IPS DF 4.7 (cell line): ENCODE data around the gene OR5I1.
A peak's percentile ranks its signal among the peaks of the same experiment; 100 is the strongest.
"Not testable (repeated sequence)": the region's sequence is repeated elsewhere in the genome, so short reads cannot be mapped to it uniquely, and the experiment has no call there.

Source experiments
- DNase-seq: peaks from one replicate; pipeline ENCODE4 v3.0.0-alpha.2; 2013; ENCODE audit warnings: low spot score; ENCODE audit errors: extremely low read depth

OR5I1 gene

DNA sequence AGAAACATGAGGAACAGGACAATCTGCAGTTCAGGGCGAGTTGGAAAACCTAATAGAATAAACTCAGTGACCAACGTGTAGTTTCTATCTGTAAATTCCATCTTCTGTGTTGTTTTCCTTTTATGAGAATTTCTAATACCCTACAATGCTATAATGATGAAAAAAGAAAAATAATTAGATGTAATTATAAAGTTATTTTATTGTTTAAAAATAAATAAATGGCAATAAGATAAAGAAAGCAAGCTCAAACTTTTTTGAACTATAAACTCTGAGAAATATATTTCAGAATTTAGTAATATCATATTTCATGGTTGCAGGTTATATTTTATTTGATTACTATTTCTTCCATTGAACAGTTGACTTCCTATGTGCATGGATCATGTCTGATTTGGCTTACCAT lies at the start of gene OR5I1:
Gene OR5I1 (minus strand): TSS at position 101 of the 400 bp plus-strand sequence. CDS start 0 bp downstream, at position 101.
- DNase-seq, result no peak

DNA sequence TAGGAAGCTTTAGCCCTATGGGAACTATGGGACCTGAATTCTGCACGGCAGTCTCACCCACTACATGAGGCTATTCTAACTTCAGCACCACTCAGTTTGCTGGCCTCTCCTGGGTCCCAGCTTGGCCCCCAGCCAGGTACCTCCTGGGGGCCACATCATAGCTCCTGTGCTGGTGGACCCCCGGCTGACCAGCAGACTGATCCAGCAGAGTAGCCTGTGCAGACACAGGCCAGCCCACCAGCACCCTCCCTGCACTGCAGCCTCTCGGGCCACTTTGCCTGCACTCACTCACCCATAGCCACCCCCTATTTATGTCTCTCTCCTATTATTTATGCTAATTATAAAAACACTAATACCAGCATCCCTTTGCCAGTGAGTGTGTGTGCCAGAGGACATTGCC lies 34.7 kb upstream of the OR5I1 start:
- no peak for DNase-seq

GRCh38 chr11:55969845-55970244 lies 33.6 kb upstream of the OR5I1 start, which contains the start of gene OR10AG1:
Gene OR10AG1 (minus strand): TSS chr11:55969945. CDS start chr11:55969907, 38 bp downstream.
- no peak for DNase-seq

DNA sequence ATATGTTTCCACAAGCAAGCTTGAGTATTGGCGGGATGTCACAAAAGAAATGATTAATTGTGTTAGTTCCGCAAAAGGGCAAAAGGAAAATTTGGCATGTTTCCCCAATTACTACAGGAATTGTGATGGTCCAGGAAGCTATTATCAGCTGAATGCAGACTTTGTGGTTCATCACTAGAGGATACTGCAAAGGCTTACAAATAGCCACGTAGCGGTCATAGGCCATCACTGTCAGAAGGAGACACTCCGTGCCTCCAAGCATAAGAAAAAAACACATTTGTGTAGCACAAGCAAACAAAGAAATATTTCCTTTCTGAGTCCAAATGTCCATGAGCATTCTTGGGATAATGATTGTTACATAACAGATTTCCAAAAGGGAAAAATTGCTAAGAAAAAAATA lies 31.7 kb upstream of the OR5I1 start:
- no peak for DNase-seq

GRCh38 chr11:55966391-55966790 lies 30.2 kb upstream of the OR5I1 start:
- DNase-seq, result no peak

GRCh38 chr11:55956521-55956920 lies 20.3 kb upstream of the OR5I1 start:
- no peak for DNase-seq

DNA sequence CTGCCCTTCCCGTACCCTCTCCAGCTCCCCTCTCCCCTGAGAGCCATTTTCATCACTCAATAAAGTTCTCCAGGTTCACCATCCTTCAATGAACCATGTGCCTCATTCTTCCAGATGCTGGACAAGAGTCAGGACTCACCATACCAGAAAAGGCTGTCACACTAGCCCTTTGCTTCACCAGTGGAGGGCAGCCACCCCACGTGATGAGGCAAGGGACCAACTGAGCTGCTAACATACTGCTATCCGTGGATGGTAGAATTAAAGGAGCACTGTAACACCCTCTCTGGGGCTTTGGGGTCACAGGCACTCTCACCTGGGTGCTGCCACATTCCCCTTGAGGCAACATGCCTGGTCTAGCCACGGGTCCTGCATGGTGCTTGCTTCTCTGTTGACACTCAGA lies 13.1 kb upstream of the OR5I1 start:
- DNase-seq, result no peak

GRCh38 chr11:55942785-55943392 lies 6.7 kb upstream of the OR5I1 start:
- peak; percentile 28 for DNase-seq

DNA sequence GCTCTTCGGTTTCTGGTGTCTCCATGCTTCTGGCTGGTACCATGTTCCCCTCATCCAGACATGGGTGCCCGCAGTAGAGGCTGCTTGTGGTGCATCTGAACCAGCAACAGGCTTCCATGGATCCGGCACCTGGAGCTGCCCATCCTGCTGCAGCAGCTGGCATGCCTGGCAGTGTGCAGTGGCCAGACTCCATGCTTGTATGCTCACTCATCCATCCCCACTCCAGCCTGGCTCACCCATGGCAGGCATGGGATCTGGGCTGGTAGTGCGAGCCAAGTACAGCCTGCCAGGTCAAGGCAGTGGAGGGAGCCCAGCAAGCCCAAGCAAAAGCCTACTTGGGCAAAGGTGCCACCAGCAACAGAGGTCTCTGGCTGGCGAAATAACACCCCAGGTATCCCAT lies 15.7 kb downstream of the OR5I1 start:
- DNase-seq, result no peak

- no peak for DNase-seq
Observed at GRCh38 chr11:55914482-55914881, 21.7 kb downstream of the OR5I1 start, which contains the start of gene OR5W2. Gene OR5W2 (minus strand): TSS chr11:55914582. CDS start chr11:55914582, 0 bp downstream.

GRCh38 chr11:55902308-55902707 lies 33.9 kb downstream of the OR5I1 start:
- no peak for DNase-seq

DNA sequence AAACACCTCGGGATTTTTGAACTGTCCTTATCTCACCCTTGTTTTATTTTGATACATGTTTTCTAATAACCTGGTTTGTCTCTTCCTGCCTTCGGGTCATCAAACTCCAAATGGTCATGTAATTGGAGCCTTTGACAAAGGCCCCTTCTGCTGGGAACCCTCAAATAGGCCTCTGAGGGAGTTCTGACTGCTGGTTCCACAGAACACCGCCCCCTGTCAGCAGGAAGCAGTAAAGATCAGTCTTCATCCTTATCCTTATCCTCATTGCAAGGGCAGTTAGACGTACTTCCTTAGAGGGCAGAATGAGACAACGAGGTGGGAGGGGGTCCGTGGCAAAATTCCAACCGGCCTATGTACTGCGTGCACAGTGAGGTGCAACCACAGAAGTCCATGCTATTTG lies 41.0 kb downstream of the OR5I1 start:
- no peak for DNase-seq

DNA sequence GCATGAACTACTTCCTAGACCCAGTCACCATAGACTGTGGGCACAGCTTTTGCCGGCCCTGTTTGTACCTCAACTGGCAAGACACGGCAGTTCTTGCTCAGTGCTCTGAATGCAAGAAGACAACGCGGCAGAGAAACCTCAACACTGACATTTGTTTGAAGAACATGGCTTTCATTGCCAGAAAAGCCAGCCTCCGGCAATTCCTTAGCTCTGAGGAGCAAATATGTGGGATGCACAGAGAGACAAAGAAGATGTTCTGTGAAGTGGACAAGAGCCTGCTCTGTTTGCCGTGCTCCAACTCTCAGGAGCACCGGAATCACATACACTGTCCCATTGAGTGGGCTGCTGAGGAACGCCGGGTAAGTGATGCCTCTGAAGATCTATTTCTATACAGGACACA lies 50.7 kb downstream of the OR5I1 start:
- not testable (repeated sequence) for DNase-seq
